Endothelial cell (in vitro differentiated cells): ENCODE data around the gene FAAP100. TPM values are rescaled to one million over a fixed set of nuclear protein-coding genes. Genes with fewer than 3 reads are reported as not detected.

Experiments used
- DNase-seq: peaks from one replicate; pipeline ENCODE4 v3.0.0; 2021; ENCODE audit warnings: low spot score
- H3K27ac Mint-ChIP-seq: one replicate; pipeline ENCODE4 v1.8.0; 2021; ENCODE audit warnings: mixed read lengths, inconsistent platforms; ENCODE audit not compliant: unreplicated experiment
- H3K27me3 Mint-ChIP-seq: one replicate; pipeline ENCODE4 v1.8.0; 2021; ENCODE audit warnings: mild to moderate bottlenecking, moderate library complexity, mixed read lengths, inconsistent platforms; ENCODE audit not compliant: unreplicated experiment
- H3K36me3 Mint-ChIP-seq: one replicate; pipeline ENCODE4 v1.8.0; 2021; ENCODE audit warnings: mild to moderate bottlenecking, low read depth, mixed read lengths, inconsistent platforms; ENCODE audit not compliant: unreplicated experiment
- H3K4me1 Mint-ChIP-seq: one replicate; pipeline ENCODE4 v1.8.0; 2021; ENCODE audit warnings: mild to moderate bottlenecking, mixed read lengths, inconsistent platforms; ENCODE audit not compliant: unreplicated experiment
- H3K4me3 Mint-ChIP-seq: one replicate; pipeline ENCODE4 v1.8.0; 2021; ENCODE audit warnings: mild to moderate bottlenecking, mixed read lengths, inconsistent platforms; ENCODE audit not compliant: unreplicated experiment
- H3K9me3 Mint-ChIP-seq: one replicate; pipeline ENCODE4 v1.8.0; 2021; ENCODE audit warnings: mixed read lengths, inconsistent platforms; ENCODE audit not compliant: unreplicated experiment
- CTCF ChIP-seq: fragments of 200-600 bp; sonication (generic); IDR thresholded peaks from one replicate; pipeline ENCODE4 v1.5.0; 2021; ENCODE audit warnings: antibody characterized with exemption; ENCODE audit not compliant: unreplicated experiment
- total RNA-seq: library from RNA; stranded (reverse); fragmentation: NEBNext Ultra II Directional; extraction: Animal tissue kit (Norgen Biotek cat#: 25700); gene quantifications from one replicate; pipeline ENCODE4 v1.2.1, GENCODE V29; 2021; ENCODE audit not compliant: unreplicated experiment

The FAAP100 gene
- total RNA-seq, 1 donor from 2014 or later, result 40.6 TPM

GRCh38 chr17:81558941-81559806 lies 7.0 kb upstream of the FAAP100 start:
- DNase-seq, result no peak
- peaks cover 28% of the 10 kb centered on the region for H3K36me3 Mint-ChIP-seq
- no peak overlapping the region for H3K27ac Mint-ChIP-seq
- no peak for TF ChIP-seq CTCF
- no peaks in the 10 kb centered on the region for H3K9me3 Mint-ChIP-seq
- peaks cover 3% of the 10 kb centered on the region for H3K4me1 Mint-ChIP-seq
- H3K27me3 Mint-ChIP-seq, result peaks cover 3% of the 10 kb centered on the region
- H3K4me3 Mint-ChIP-seq, result no peak overlapping the region

- no peak for TF ChIP-seq CTCF
- Mint-ChIP-seq H3K27me3 (peaks cover 3% of the 10 kb centered on the region), H3K4me1 (peaks cover 12% of the 10 kb centered on the region), H3K9me3 (no peaks in the 10 kb centered on the region), H3K4me3 (no peak overlapping the region), H3K27ac (no peak overlapping the region), H3K36me3 (peaks cover 28% of the 10 kb centered on the region)
- DNase-seq, result no peak
Observed at GRCh38 chr17:81558115-81558468, 5.9 kb upstream of the FAAP100 start.

- H3K27ac Mint-ChIP-seq, result peak overlapping the region; percentile 16
- peak overlapping the region; percentile 48 for H3K4me3 Mint-ChIP-seq
- no peak for TF ChIP-seq CTCF
- no peaks in the 10 kb centered on the region for H3K9me3 Mint-ChIP-seq
- peaks cover 26% of the 10 kb centered on the region for H3K36me3 Mint-ChIP-seq
- no peak for DNase-seq
- H3K4me1 Mint-ChIP-seq, result peaks cover 16% of the 10 kb centered on the region
- H3K27me3 Mint-ChIP-seq, result peaks cover 3% of the 10 kb centered on the region
Observed at GRCh38 chr17:81557276-81558114, 5.3 kb upstream of the FAAP100 start.

DNA sequence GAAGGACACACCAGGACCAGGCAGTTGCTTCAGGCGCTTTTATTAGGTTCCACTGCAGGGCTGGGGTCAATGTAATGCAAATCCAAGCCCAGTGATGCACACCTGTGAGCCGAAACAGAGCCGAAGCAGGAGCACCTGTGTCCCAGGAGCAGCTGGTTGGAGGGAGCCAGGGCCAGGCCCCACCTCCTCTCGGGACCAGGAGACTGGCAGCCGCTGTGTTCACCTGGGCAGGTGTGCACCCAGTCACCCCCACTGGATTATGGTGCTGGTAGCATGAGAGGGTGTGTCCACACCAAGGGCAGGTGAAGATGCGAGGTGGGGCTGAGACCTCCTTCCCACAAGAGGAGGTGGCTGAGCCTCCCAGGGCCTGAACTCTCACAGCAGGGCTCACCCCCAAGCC lies 4.7 kb upstream of the FAAP100 start:
- H3K36me3 Mint-ChIP-seq, result peaks cover 25% of the 10 kb centered on the region
- no peak for TF ChIP-seq CTCF
- H3K4me1 Mint-ChIP-seq, result peaks cover 16% of the 10 kb centered on the region
- H3K4me3 Mint-ChIP-seq, result no peak overlapping the region
- DNase-seq, result no peak
- no peak overlapping the region for H3K27ac Mint-ChIP-seq
- no peaks in the 10 kb centered on the region for H3K9me3 Mint-ChIP-seq
- peaks cover 3% of the 10 kb centered on the region for H3K27me3 Mint-ChIP-seq
